Neuron (in vitro differentiated cells): ENCODE data around the gene HTN1.
"Not testable (repeated sequence)": the region's sequence is repeated elsewhere in the genome, so short reads cannot be mapped to it uniquely, and the experiment has no call there.

Experiments
- H2AFZ ChIP-seq: one replicate; pipeline ENCODE4 v1.6.1; 2013; ENCODE audit warnings: low read depth, mild to moderate bottlenecking, inconsistent platforms, low read length, moderate library complexity
- H3K27me3 ChIP-seq: one replicate; pipeline ENCODE4 v1.6.1; 2013; ENCODE audit warnings: low read length; ENCODE audit not compliant: insufficient read depth
- H3K36me3 ChIP-seq: one replicate; pipeline ENCODE4 v1.6.1; 2013; ENCODE audit warnings: low read length; ENCODE audit not compliant: insufficient read depth
- H3K4me1 ChIP-seq: one replicate; pipeline ENCODE4 v1.6.1; 2013; ENCODE audit warnings: low read length; ENCODE audit not compliant: insufficient read depth
- H3K4me3 ChIP-seq: 2 replicates; pipeline ENCODE4 v1.5.1; 2013; ENCODE audit warnings: mild to moderate bottlenecking, low read length, moderate library complexity
- H3K9me3 ChIP-seq: one replicate; pipeline ENCODE4 v1.6.1; 2013; ENCODE audit warnings: low read length

Gene HTN1

GRCh38 chr4:70050138-70050537, at the start of gene HTN1:
Gene HTN1 (plus strand): TSS chr4:70050438. CDS start chr4:70053077, 2,639 bp downstream.
- H3K36me3 ChIP-seq, H3K4me1 ChIP-seq, H3K9me3 ChIP-seq, H3K27me3 ChIP-seq, H2AFZ ChIP-seq, H3K4me3 ChIP-seq: not testable (repeated sequence)

GRCh38 chr4:70000711-70001110, 49.5 kb upstream of the HTN1 start:
- no peak overlapping the region for H2AFZ ChIP-seq

GRCh38 chr4:70002507-70002906, 47.7 kb upstream of the HTN1 start:
- no peaks in the 10 kb centered on the region for H3K4me1 ChIP-seq
- no peaks in the 10 kb centered on the region for H3K27me3 ChIP-seq
- H3K4me3 ChIP-seq = no peak overlapping the region
- H3K9me3 ChIP-seq = no peaks in the 10 kb centered on the region
- H3K36me3 ChIP-seq = no peaks in the 10 kb centered on the region
- H2AFZ ChIP-seq = no peak overlapping the region

More at GRCh38 chr4:70000711-70001110, 49.5 kb upstream of the HTN1 start:
- no peak overlapping the region for H3K4me3 ChIP-seq
- H3K36me3 ChIP-seq = no peaks in the 10 kb centered on the region
- no peaks in the 10 kb centered on the region for H3K4me1 ChIP-seq
- no peaks in the 10 kb centered on the region for H3K9me3 ChIP-seq
- no peaks in the 10 kb centered on the region for H3K27me3 ChIP-seq

- no peaks in the 10 kb centered on the region for H3K9me3 ChIP-seq
These were observed 41.5 kb upstream of the HTN1 start for GRCh38 chr4:70008771-70009170.

GRCh38 chr4:70019006-70019405, 31.2 kb upstream of the HTN1 start:
- H3K4me3 ChIP-seq, H3K36me3 ChIP-seq, H3K4me1 ChIP-seq, H2AFZ ChIP-seq, H3K27me3 ChIP-seq, H3K9me3 ChIP-seq: not testable (repeated sequence)

More at GRCh38 chr4:70008771-70009170, 41.5 kb upstream of the HTN1 start:
- H3K36me3 ChIP-seq = no peaks in the 10 kb centered on the region
- H3K4me1 ChIP-seq = no peaks in the 10 kb centered on the region
- H3K4me3 ChIP-seq = no peak overlapping the region
- H2AFZ ChIP-seq = no peak overlapping the region
- no peaks in the 10 kb centered on the region for H3K27me3 ChIP-seq

GRCh38 chr4:70023218-70023617, 27.0 kb upstream of the HTN1 start:
- no peaks in the 10 kb centered on the region for H3K36me3 ChIP-seq
- no peaks in the 10 kb centered on the region for H3K9me3 ChIP-seq
- no peak overlapping the region for H2AFZ ChIP-seq
- no peaks in the 10 kb centered on the region for H3K27me3 ChIP-seq
- H3K4me1 ChIP-seq = no peaks in the 10 kb centered on the region
- H3K4me3 ChIP-seq = no peak overlapping the region

- Histone ChIP-seq H3K36me3 (no peaks in the 10 kb centered on the region), H3K4me1 (no peaks in the 10 kb centered on the region), H3K4me3 (no peak overlapping the region), H3K9me3 (no peaks in the 10 kb centered on the region), H2AFZ (no peak overlapping the region), H3K27me3 (no peaks in the 10 kb centered on the region)
These were observed 23.2 kb upstream of the HTN1 start for GRCh38 chr4:70027011-70027410.

GRCh38 chr4:70028159-70028558, 22.1 kb upstream of the HTN1 start, which contains the start of gene HTN3:
Gene HTN3 (plus strand): TSS chr4:70028459. CDS start chr4:70030741, 2,282 bp downstream.
- H3K4me1 ChIP-seq, H3K27me3 ChIP-seq, H3K36me3 ChIP-seq, H2AFZ ChIP-seq, H3K9me3 ChIP-seq, H3K4me3 ChIP-seq: not testable (repeated sequence)

- not testable (repeated sequence) for H3K4me1 ChIP-seq, H3K27me3 ChIP-seq, H3K9me3 ChIP-seq, H2AFZ ChIP-seq, H3K36me3 ChIP-seq, H3K4me3 ChIP-seq
These were observed 12.7 kb upstream of the HTN1 start for GRCh38 chr4:70037559-70037958.

- H3K36me3 ChIP-seq, H3K27me3 ChIP-seq, H3K4me3 ChIP-seq, H2AFZ ChIP-seq, H3K9me3 ChIP-seq, H3K4me1 ChIP-seq: not testable (repeated sequence)
These were observed 10.3 kb upstream of the HTN1 start for GRCh38 chr4:70039928-70040327.

GRCh38 chr4:70041652-70042286, 8.5 kb upstream of the HTN1 start:
- Histone ChIP-seq H3K27me3 (no peaks in the 10 kb centered on the region), H3K9me3 (no peaks in the 10 kb centered on the region), H3K36me3 (no peaks in the 10 kb centered on the region), H3K4me1 (no peaks in the 10 kb centered on the region), H3K4me3 (no peak overlapping the region), H2AFZ (no peak overlapping the region)

GRCh38 chr4:70056534-70056933, 6.3 kb downstream of the HTN1 start:
- not testable (repeated sequence) for H2AFZ ChIP-seq, H3K4me3 ChIP-seq, H3K9me3 ChIP-seq, H3K36me3 ChIP-seq, H3K4me1 ChIP-seq, H3K27me3 ChIP-seq

GRCh38 chr4:70057651-70058050, 7.4 kb downstream of the HTN1 start:
- no peak overlapping the region for H3K4me3 ChIP-seq
- no peaks in the 10 kb centered on the region for H3K36me3 ChIP-seq
- no peaks in the 10 kb centered on the region for H3K27me3 ChIP-seq
- no peaks in the 10 kb centered on the region for H3K9me3 ChIP-seq
- H2AFZ ChIP-seq = no peak overlapping the region
- no peaks in the 10 kb centered on the region for H3K4me1 ChIP-seq

GRCh38 chr4:70059149-70059548, 8.9 kb downstream of the HTN1 start:
- H3K36me3 ChIP-seq = no peaks in the 10 kb centered on the region
- H3K4me3 ChIP-seq = no peak overlapping the region

More at GRCh38 chr4:70059149-70059548, 8.9 kb downstream of the HTN1 start:
- Histone ChIP-seq H3K9me3 (no peaks in the 10 kb centered on the region), H3K4me1 (no peaks in the 10 kb centered on the region), H2AFZ (no peak overlapping the region), H3K27me3 (no peaks in the 10 kb centered on the region)
